Stimulated activated CD4-positive, alpha-beta T cell treated with anti-CD3 and anti-CD28 coated beads, Interleukin-1b, Interleukin-23, amount 100 ng/mL, for 4 hours (primary cell): ENCODE measurements around the gene ZHX3.

Experiments
- DNase-seq, 2 donors: peaks; one replicate each; pipeline ENCODE4 v3.0.0-alpha.2; 2020; ENCODE audit warnings: low read depth in 2 of 2

The ZHX3 gene

DNA sequence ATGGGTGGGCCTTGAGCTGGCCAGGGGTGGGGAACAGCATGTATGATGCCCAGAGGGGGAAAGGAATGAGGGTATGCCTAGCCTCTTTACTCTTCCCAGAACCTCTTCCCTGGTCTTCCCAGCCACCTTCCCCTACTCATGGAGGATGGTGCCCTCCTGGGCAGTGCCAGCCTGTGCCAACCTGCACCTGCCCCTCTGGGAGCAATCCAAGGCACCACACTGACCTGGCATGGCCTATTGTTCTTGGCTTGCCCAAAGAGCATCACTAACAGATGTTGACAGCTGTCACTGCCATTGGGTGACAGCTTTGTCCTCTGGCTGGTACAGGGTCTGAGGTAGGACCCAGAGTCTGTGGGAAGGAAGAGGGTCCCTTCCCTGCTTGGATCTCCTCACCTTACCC, 36.0 kb upstream of the ZHX3 start:
- no peak for DNase-seq

- DNase-seq, result no peak
Observed at GRCh38 chr20:41352666-41353065, 35.1 kb upstream of the ZHX3 start.

- no peak for DNase-seq
Observed at GRCh38 chr20:41352106-41352505, 34.6 kb upstream of the ZHX3 start.

- DNase-seq, result no peak
Observed at GRCh38 chr20:41350408-41350962, 33.0 kb upstream of the ZHX3 start.

GRCh38 chr20:41349943-41350342, 32.4 kb upstream of the ZHX3 start:
- no peak for DNase-seq

DNA sequence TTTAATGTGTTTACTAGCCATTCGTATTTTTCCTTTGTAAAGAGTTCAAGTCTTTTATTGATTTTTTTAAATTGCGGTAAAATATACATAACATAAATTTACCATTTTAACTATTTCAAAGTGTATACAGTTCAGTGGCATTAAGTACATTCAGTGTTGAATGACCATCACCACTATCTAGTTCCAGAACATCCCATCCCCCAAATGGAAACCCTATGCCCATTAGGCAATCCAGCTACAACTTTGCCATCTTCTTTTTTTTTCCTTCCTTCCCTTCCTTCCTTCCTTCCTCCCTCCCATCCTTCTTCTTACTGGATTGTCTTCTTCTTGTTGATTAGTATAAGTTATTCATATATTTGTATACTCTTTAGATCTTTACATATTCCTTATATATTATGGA, 31.7 kb upstream of the ZHX3 start:
- DNase-seq, result no peak

DNA sequence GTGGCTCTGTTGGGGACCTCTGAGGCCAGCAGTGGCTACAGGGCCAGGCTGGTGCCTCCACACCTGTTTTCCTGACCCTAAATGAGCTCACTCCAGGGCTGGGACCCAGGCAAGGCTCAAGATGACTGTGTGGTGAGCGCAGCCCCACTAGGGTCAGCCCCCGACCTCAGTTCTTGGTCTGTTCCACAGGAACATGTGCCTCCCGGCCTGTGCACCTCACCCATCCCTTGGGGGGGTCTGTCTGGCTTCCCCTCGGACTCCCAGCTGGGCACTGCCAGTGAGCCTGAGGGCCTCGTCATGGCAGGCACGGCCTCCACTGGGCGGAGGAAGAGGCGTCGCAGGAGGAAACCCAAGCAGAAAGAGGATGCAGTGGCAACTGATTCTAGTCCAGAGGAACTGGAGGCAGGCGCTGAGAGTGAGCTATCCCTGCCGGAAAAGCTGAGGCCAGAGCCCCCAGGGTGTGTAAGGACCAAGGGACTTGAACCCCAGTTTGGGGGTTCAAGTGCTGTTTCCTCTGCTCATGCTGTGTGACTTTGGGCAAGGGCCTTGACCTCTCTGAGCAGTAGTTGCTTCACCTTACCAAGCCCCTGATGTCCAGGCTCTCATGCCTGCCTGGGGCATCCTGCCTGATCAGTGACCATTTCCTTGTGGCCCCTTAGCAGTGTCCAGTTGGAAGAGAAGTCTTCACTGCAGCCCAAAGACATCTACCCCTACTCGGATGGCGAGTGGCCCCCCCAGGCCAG, 31.1 kb upstream of the ZHX3 start:
- DNase-seq, result no peak

DNA sequence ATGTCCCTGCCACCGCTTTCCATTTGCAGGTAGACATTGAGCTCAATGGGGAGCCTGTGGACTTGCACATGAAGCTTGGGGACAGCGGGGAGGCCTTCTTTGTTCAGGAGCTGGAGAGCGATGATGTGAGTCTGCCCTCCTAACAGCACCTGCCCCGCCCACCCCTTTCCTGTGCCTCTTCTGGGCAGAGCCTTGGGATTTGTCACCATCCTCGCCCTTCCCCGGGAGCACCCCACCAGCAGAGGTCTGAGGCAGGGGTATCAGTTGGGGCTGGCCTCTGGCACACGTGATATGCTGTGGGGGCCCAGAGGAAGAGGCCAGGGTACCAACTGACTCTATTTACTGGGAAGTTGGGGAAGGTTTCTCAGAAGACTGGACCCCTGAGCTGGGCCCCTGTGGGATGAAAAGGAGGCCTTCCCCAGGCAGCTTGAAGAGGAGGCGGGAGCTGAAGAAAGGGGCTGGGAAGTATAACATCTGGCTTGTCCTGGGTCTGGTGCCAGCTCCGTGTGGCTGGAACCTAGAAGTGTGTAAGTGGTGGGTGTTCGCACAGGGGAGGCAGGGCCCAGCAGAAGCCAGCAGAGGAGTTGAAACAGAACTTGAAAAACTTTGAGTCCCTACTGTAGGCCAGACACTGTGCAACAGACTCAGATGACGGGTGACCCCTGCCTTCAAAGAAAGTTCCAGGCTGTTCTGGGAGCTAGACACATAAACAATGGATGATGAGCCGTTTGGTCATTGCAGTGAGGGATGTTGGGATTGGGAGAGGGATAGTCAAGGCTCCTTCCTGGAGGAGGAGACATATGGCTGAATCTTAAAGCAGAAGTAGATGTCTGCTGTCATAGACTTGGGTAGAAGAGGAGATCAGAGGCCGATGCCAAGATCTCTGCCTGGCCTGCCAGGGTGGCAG, 30.2 kb upstream of the ZHX3 start:
- no peak for DNase-seq

GRCh38 chr20:41345729-41346067, 28.2 kb upstream of the ZHX3 start:
- no peak for DNase-seq

- DNase-seq, result no peak
Observed at GRCh38 chr20:41344938-41345728, 27.6 kb upstream of the ZHX3 start.

GRCh38 chr20:41344477-41344876, 26.9 kb upstream of the ZHX3 start:
- no peak for DNase-seq

GRCh38 chr20:41342474-41343464, 25.2 kb upstream of the ZHX3 start:
- DNase-seq, result no peak

- peak; percentile 37 to 53 for DNase-seq
Observed at GRCh38 chr20:41340327-41341055, 23.0 kb upstream of the ZHX3 start, which contains the start of gene LPIN3. Gene LPIN3, plus strand, starts transcription at chr20:41340821. Its CDS starts 4,983 bp downstream, at chr20:41345804.

DNA sequence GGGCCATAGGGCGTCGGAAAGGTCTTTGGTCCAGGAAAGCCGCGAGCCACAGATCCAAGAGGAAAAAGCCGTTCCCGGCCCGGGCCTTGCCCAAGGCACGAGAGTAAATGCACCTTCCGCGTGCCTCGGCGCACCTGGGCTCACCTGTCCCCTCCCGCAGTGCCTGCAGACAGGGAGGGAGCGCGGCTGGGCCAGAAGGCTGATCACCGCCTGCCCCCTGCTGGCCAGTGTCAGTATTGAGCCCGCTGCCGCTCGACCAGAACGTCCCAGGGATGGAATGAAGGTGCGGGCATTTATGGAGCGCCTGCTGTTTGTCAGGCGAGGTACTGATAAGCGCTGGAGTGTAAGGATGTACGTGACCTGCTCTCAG, 22.4 kb upstream of the ZHX3 start:
- peak; percentile 83 to 87 for DNase-seq

- no peak for DNase-seq
Observed at GRCh38 chr20:41336711-41337492, 19.4 kb upstream of the ZHX3 start.

GRCh38 chr20:41335591-41335990, 18.1 kb upstream of the ZHX3 start:
- no peak for DNase-seq

DNA sequence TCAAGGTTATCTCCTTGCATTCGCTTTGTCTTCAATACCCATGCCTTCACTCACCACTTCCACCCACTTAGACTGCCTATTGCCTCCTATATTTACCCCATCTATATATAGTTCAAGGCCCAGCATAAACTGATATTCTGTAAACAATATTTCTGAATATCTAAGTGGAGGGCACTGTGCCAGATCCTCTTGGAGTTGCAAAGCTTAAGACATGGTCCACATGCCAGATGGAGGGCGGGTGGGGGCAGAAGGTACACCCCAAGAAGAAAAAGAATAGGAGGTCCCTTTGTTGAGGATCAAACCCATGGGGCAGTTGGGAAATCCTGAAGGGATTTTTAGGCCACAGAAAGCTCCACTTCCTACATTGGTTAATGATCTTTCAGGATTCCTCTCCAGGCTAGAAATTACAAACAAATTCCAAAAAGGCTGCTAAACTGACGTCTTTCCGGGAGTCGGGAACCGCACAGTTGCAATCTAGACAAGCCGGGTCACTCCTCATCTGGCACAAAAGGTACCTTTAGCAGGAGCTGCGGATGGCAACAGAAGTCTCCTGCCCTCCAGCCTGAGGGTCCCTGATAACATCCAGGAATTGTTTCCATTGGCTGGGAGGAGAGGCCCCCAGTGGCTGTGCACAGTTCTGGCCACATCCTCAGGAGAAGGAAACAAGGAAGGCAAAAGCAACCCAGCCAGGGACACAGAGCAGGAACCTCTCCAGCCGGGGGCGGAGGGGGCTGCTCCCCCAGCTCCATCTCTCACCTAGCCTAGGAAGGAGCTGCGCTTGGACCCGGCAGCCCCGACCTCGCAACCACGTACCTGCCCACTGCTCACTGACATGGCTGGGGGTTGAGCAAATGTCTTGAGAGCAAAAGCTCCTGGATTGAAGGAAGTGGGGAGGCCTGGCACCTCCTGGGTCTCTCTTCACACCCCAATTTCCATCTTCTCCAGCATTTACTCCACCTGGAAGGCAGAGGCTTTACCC, 17.2 kb upstream of the ZHX3 start:
- no peak for DNase-seq

GRCh38 chr20:41334036-41334435, 16.5 kb upstream of the ZHX3 start:
- no peak for DNase-seq
